ENCODE data around the gene MPDU1. TPM values are rescaled to one million over a fixed set of nuclear protein-coding genes. Genes with fewer than 3 reads are reported as not detected.

The MPDU1 gene
- total RNA-seq, 1 experiment from 2014 or later: 149 TPM

GRCh38 chr17:7552621-7553051 lies 31.0 kb upstream of the MPDU1 start:
- H3K27me3 ChIP-seq (replicated peaks; ENCODE audit: insufficient read depth, low read depth, low read length, poor library complexity): no peaks in the 10 kb centered on the region
- no TSS peak for BruUV-seq (replicated peaks)
- POLR2A ChIA-PET (ENCODE audit: low non-redundant PET): no interaction called here

DNA sequence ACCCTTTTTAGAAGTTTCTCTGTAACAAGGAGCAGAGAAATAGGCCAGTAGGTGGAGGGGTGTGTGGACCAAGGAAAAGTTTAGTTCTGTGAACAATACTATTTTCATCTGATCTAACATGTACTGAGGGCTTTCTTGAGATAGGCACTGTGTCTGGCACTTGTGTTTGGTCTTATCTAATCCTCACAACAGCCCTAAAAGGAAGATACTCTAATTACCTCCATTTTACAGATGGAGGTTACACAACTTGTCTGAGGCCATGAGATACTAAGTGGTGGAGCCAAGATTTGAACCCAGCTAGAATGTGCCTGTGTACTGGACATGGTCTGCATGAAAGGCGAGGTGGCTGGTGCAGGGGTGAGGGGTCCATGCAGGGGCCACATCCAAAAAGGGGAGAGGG lies 30.3 kb upstream of the MPDU1 start:
- intact Hi-C loops (cut with micrococcal nuclease; ENCODE audit: unreplicated experiment): no loop called here
- H3K4me1 ChIP-seq (ENCODE audit: insufficient read depth, low read length, poor library complexity, severe bottlenecking): peaks cover 10% of the 10 kb centered on the region
- CTCF ChIA-PET: no interaction called here

More at GRCh38 chr17:7552621-7553051, 31.0 kb upstream of the MPDU1 start:
- TF ChIP-seq CTCF (conservative IDR thresholded peaks at IDR 0.05; ENCODE audit: low read depth, low read length) (no peak), EZH2 (IDR thresholded peaks at IDR 0.05; ENCODE audit: borderline replicate concordance, low read depth, low read length, poor library complexity, severe bottlenecking) (no peak)
- H3K4me1 ChIP-seq (ENCODE audit: insufficient read depth, low read length, poor library complexity, severe bottlenecking): peaks cover 3% of the 10 kb centered on the region
- CTCF ChIA-PET: interaction anchor here (0.7 kb wide), 1 partner anchor 855 kb away, joined by 5 read pairs; no protein-coding TSS in a partner anchor
- H3K27ac ChIP-seq (ENCODE audit: low read depth, low read length, poor library complexity, severe bottlenecking): no peak overlapping the region
- no peaks in the 10 kb centered on the region for H3K36me3 ChIP-seq (ENCODE audit: insufficient read depth, low read length, poor library complexity, severe bottlenecking)
- no peak for DNase-seq (ENCODE audit: low spot score)
- no peak overlapping the region for H3K4me3 ChIP-seq (ENCODE audit: low read depth, low read length, poor library complexity, severe bottlenecking)
- intact Hi-C loops (cut with micrococcal nuclease; ENCODE audit: unreplicated experiment): no loop called here
- no peaks in the 10 kb centered on the region for H3K9me3 ChIP-seq (ENCODE audit: low read depth, low read length, poor library complexity, severe bottlenecking)

DNA sequence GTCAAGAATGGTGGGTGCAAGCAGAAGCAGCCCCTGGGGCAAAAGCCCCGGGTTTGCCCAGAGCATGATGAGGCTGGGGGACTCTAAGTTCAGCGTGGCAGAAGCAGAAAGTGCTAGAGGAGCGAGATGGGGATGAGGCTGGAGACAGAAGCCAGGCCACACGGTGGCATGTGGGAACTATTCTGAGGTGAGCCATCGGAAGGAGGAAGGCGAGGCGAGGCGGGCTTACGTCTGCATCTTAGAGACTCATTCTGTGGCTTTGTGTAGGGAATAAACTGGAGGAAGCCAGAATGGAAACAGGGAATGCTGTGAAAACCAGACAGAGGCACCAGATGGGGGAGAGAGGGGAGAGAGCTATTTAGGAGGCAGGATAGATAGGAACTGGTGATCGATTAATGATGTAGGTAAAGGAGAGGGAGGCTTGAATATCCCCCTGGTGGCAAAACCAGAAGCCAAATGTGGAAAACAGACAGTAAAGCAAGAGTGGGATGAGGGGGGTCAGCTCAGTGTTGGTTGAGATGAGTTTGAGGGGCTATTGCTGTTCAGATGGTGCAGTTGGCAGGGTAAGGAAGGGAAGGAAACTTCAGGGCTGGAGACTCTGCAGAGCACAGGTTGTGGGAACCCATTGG lies 28.2 kb upstream of the MPDU1 start:
- no peaks in the 10 kb centered on the region for H3K36me3 ChIP-seq (ENCODE audit: insufficient read depth, low read length, poor library complexity, severe bottlenecking)
- ChIA-PET CTCF (interaction anchor here (1.0 kb wide), 1 partner anchor 199 kb away, joined by 8 read pairs; no protein-coding TSS in a partner anchor), POLR2A (ENCODE audit: low non-redundant PET) (no interaction called here)
- no peaks in the 10 kb centered on the region for H3K27me3 ChIP-seq (replicated peaks; ENCODE audit: insufficient read depth, low read depth, low read length, poor library complexity)
- TF ChIP-seq EZH2 (IDR thresholded peaks at IDR 0.05; ENCODE audit: borderline replicate concordance, low read depth, low read length, poor library complexity, severe bottlenecking) (no peak), CTCF (conservative IDR thresholded peaks at IDR 0.05; ENCODE audit: low read depth, low read length) (no peak)
- peaks cover 18% of the 10 kb centered on the region for H3K4me1 ChIP-seq (ENCODE audit: insufficient read depth, low read length, poor library complexity, severe bottlenecking)
- H3K9me3 ChIP-seq (ENCODE audit: low read depth, low read length, poor library complexity, severe bottlenecking): no peaks in the 10 kb centered on the region
- intact Hi-C loops (cut with micrococcal nuclease; ENCODE audit: unreplicated experiment): no loop called here
- H3K27ac ChIP-seq (ENCODE audit: low read depth, low read length, poor library complexity, severe bottlenecking): no peak overlapping the region
- H3K4me3 ChIP-seq (ENCODE audit: low read depth, low read length, poor library complexity, severe bottlenecking): no peak overlapping the region
- no TSS peak for BruUV-seq (replicated peaks)
- DNase-seq (ENCODE audit: low spot score): no peak

More for the DNA sequence above, 30.3 kb upstream of the MPDU1 start:
- Histone ChIP-seq H3K36me3 (ENCODE audit: insufficient read depth, low read length, poor library complexity, severe bottlenecking) (no peaks in the 10 kb centered on the region), H3K27ac (ENCODE audit: low read depth, low read length, poor library complexity, severe bottlenecking) (no peak overlapping the region), H3K9me3 (ENCODE audit: low read depth, low read length, poor library complexity, severe bottlenecking) (no peaks in the 10 kb centered on the region), H3K4me3 (ENCODE audit: low read depth, low read length, poor library complexity, severe bottlenecking) (no peak overlapping the region), H3K27me3 (replicated peaks; ENCODE audit: insufficient read depth, low read depth, low read length, poor library complexity) (no peaks in the 10 kb centered on the region)
- DNase-seq (ENCODE audit: low spot score): no peak
- BruUV-seq (replicated peaks): no TSS peak
- POLR2A ChIA-PET (ENCODE audit: low non-redundant PET): no interaction called here
- TF ChIP-seq EZH2 (IDR thresholded peaks at IDR 0.05; ENCODE audit: borderline replicate concordance, low read depth, low read length, poor library complexity, severe bottlenecking): no peak
- no peak for TF ChIP-seq CTCF (conservative IDR thresholded peaks at IDR 0.05; ENCODE audit: low read depth, low read length)
